SK-N-SH (cell line): ENCODE measurements around the gene GRHL3. TPM values are rescaled to one million over a fixed set of nuclear protein-coding genes. Genes with fewer than 3 reads are reported as not detected.

Experiments used
- CTCF ChIA-PET: fragments of 300-600, 350-600 bp; formaldehyde crosslinking; extraction: SDS; loops from one replicate; lab custom pipeline; 2021; lab: Yijun Ruan, JAX
- POLR2A ChIA-PET: fragments of 350-600 bp; sonication (Branson Sonifier 250); formaldehyde crosslinking; extraction: SDS; loops from one replicate; lab custom pipeline; 2020; ENCODE audit warnings: antibody characterized with exemption, inconsistent platforms; lab: Yijun Ruan, JAX
- DNase-seq: peaks from one replicate; pipeline ENCODE4 v3.0.0; 2012
- H2AFZ ChIP-seq: fragments of 200-600 bp; sonication (generic); 2 replicates; pipeline ENCODE4 v1.8.1; 2016; ENCODE audit warnings: antibody characterized with exemption, mild to moderate bottlenecking, low read depth
- H3F3A ChIP-seq: fragments of 200-600 bp; sonication (generic); replicated peaks from 2 replicates; pipeline ENCODE3; 2016; ENCODE audit warnings: antibody characterized with exemption, mild to moderate bottlenecking; ENCODE audit not compliant: insufficient read depth
- H3K27ac ChIP-seq, 2 experiments: fragments of 200-500 bp in 1 of 2; fragments of 200-600 bp in 1 of 2; sonication (Bioruptor generic) in 1 of 2; sonication (generic), shearing (Covaris generic) in 1 of 2; 2 replicates each; pipeline versions ENCODE4 v1.5.1 to v1.6.1; 2014 to 2016; ENCODE audit warnings: low read depth in 2 of 2, inconsistent platforms in 1 of 2, low read length in 1 of 2, mild to moderate bottlenecking in 1 of 2, mixed read lengths in 1 of 2
- H3K27me3 ChIP-seq: fragments of 200-600 bp; sonication (generic), shearing (Covaris generic); 2 replicates; pipeline ENCODE4 v1.6.1; 2016; ENCODE audit warnings: mixed run types; ENCODE audit not compliant: insufficient read depth
- H3K36me3 ChIP-seq, 2 experiments: fragments of 200-500 bp in 1 of 2; fragments of 200-600 bp in 1 of 2; sonication (Bioruptor generic) in 1 of 2; sonication (generic) in 1 of 2; replicated peaks in 1 of 2; 2 replicates each; pipeline versions ENCODE3 to v1.5.1; 2014 to 2016; ENCODE audit warnings: low read length in 1 of 2, mild to moderate bottlenecking in 1 of 2; ENCODE audit not compliant: insufficient read depth in 2 of 2, control insufficient read depth in 1 of 2
- H3K4me1 ChIP-seq, 2 experiments: fragments of 200-500 bp in 1 of 2; fragments of 200-600 bp in 1 of 2; sonication (Bioruptor generic) in 1 of 2; sonication (generic), shearing (Covaris generic) in 1 of 2; 2 replicates each; pipeline versions ENCODE4 v1.5.1 to v1.6.1; 2014 to 2016; ENCODE audit warnings: low read depth in 1 of 2, low read length in 1 of 2, mixed run types in 1 of 2; ENCODE audit not compliant: insufficient read depth in 2 of 2, control insufficient read depth in 1 of 2
- H3K4me2 ChIP-seq: fragments of 200-600 bp; sonication (generic), shearing (Covaris generic); 2 replicates; pipeline ENCODE4 v1.6.1; 2017; ENCODE audit warnings: mixed run types
- H3K4me3 ChIP-seq, 2 experiments: fragments of 200-500 bp in 1 of 2; fragments of 200-600 bp in 1 of 2; sonication (Bioruptor generic) in 1 of 2; sonication (generic), shearing (Covaris generic) in 1 of 2; 2 replicates each; pipeline versions ENCODE4 v1.5.1 to v1.8.1; 2014 to 2016; ENCODE audit warnings: low read depth in 2 of 2, inconsistent platforms in 1 of 2, low read length in 1 of 2, mild to moderate bottlenecking in 1 of 2, mixed read lengths in 1 of 2, moderate library complexity in 1 of 2
- H3K79me2 ChIP-seq: fragments of 200-600 bp; sonication (generic); 2 replicates; pipeline ENCODE4 v1.8.1; 2017; ENCODE audit warnings: mild to moderate bottlenecking; ENCODE audit not compliant: insufficient read depth
- H3K9ac ChIP-seq: fragments of 200-600 bp; sonication (generic); 2 replicates; pipeline ENCODE4 v1.6.1; 2017; ENCODE audit warnings: mixed run types
- H3K9me2 ChIP-seq: fragments of 200-600 bp; sonication (generic); 2 replicates; pipeline ENCODE4 v1.6.1; 2017; ENCODE audit warnings: mixed run types
- H3K9me3 ChIP-seq: fragments of 200-600 bp; sonication (generic); 2 replicates; pipeline ENCODE4 v1.6.1; 2017; ENCODE audit warnings: mixed run types, mild to moderate bottlenecking, moderate library complexity
- H4K20me1 ChIP-seq: fragments of 200-600 bp; sonication (generic); 2 replicates; pipeline ENCODE4 v1.6.1; 2017; ENCODE audit warnings: mild to moderate bottlenecking, mixed run types; ENCODE audit not compliant: insufficient read depth
- CHD2 ChIP-seq: fragments of 150-350 bp; IDR thresholded peaks from 2 replicates; pipeline ENCODE4 v1.6.1; 2018; ENCODE audit warnings: low read length; ENCODE audit not compliant: partially characterized antibody
- CTCF ChIP-seq: fragments of 200-600 bp; sonication (generic); IDR thresholded peaks from 2 replicates; pipeline ENCODE4 v1.6.1; 2017; ENCODE audit warnings: antibody characterized with exemption, mild to moderate bottlenecking, moderate library complexity
- EZH2phosphoT487 ChIP-seq: fragments of 200-600 bp; sonication (generic); IDR thresholded peaks from 2 replicates; pipeline ENCODE4 v1.6.1; 2017; ENCODE audit warnings: low read depth, mixed run types, mild to moderate bottlenecking, antibody characterized with exemption, moderate library complexity, borderline replicate concordance
- FOSL2 ChIP-seq: IDR thresholded peaks from 2 replicates; pipeline ENCODE4 v1.4.0; 2012; ENCODE audit warnings: low read depth, mild to moderate bottlenecking, moderate library complexity, borderline replicate concordance
- FOXM1 ChIP-seq: IDR thresholded peaks from 2 replicates; pipeline ENCODE4 v1.4.0; 2012; ENCODE audit warnings: low read depth, mild to moderate bottlenecking
- GABPA ChIP-seq: IDR thresholded peaks from 2 replicates; pipeline ENCODE4 v1.4.0; 2012; ENCODE audit warnings: low read depth, mild to moderate bottlenecking
- GATA2 ChIP-seq: sonication (generic); formaldehyde crosslinking; IDR thresholded peaks from 2 replicates; pipeline ENCODE4 v1.5.0; 2020; ENCODE audit warnings: mild to moderate bottlenecking, missing genetic modification reagents
- IRF3 ChIP-seq: fragments of 150-350 bp; IDR thresholded peaks from 2 replicates; pipeline ENCODE4 v1.6.1; 2016; ENCODE audit warnings: mild to moderate bottlenecking, low read depth, low read length
- JUND ChIP-seq: IDR thresholded peaks from 2 replicates; pipeline ENCODE4 v1.4.0; 2012
- MAX ChIP-seq: IDR thresholded peaks from 2 replicates; pipeline ENCODE4 v1.4.0; 2012; ENCODE audit warnings: low read depth
- MEF2A ChIP-seq: IDR thresholded peaks from 2 replicates; pipeline ENCODE4 v1.4.0; 2012; ENCODE audit warnings: low read depth, borderline replicate concordance
- RAD21 ChIP-seq: IDR thresholded peaks from 2 replicates; pipeline ENCODE4 v1.6.1; 2012; ENCODE audit warnings: mild to moderate bottlenecking, low read length
- RXRA ChIP-seq: IDR thresholded peaks from 2 replicates; pipeline ENCODE4 v1.4.0; 2012; ENCODE audit warnings: low read depth, mild to moderate bottlenecking, borderline replicate concordance
- SIN3A ChIP-seq: IDR thresholded peaks from 2 replicates; pipeline ENCODE4 v1.6.1; 2012; ENCODE audit warnings: low read depth, mild to moderate bottlenecking, low read length, moderate library complexity, borderline replicate concordance
- SMC3 ChIP-seq: IDR thresholded peaks from 2 replicates; pipeline ENCODE4 v1.6.1; 2012; ENCODE audit warnings: low read depth, low read length, improper control_type of control experiment
- TAF1 ChIP-seq: IDR thresholded peaks from 2 replicates; pipeline ENCODE4 v1.6.1; 2012; ENCODE audit warnings: low read depth, mild to moderate bottlenecking, low read length, moderate library complexity, borderline replicate concordance
- TEAD4 ChIP-seq: IDR thresholded peaks from 2 replicates; pipeline ENCODE4 v1.4.0; 2012; ENCODE audit warnings: mild to moderate bottlenecking, borderline replicate concordance; ENCODE audit not compliant: insufficient read depth
- YY1 ChIP-seq: IDR thresholded peaks from 2 replicates; pipeline ENCODE4 v1.4.0; 2012; ENCODE audit warnings: low read depth, mild to moderate bottlenecking
- WGBS: methylation state at CpG from one replicate; pipeline ENCODE4 v1.1.6; 2017; ENCODE audit warnings: low lambda C conversion rate; 5-methylcytosine and 5-hydroxymethylcytosine counted together
- polyA plus RNA-seq, 3 experiments: library from polyadenylated mRNA; depleted of rRNA; stranded (reverse); fragments of >200 nt; gene quantifications; 2 replicates each; pipeline ENCODE4 v1.2.3, GENCODE V29; 2012

The GRHL3 gene
- polyA plus RNA-seq, 1 of the 3 experiments (the other 2 are of a cell fraction): 0.05 TPM

- H3K9me3 ChIP-seq: no peaks in the 10 kb centered on the region
- no peaks in the 10 kb centered on the region; the same call in 1 of the 2 replicates for H3K79me2 ChIP-seq
- H3K4me3 ChIP-seq: no peak overlapping the region; a peak in 1 of 4 replicates
- 17% methylated on average over 12 of the region's 12 CpGs for WGBS
- ChIA-PET CTCF (interaction anchor here (0.6 to 6.7 kb wide), 102 partner anchors 8 to 1232 kb away, joined by 3 to 451 read pairs (median 5); partner anchors contain the start of genes IFNLR1, NIPAL3 and STPG1), POLR2A (interaction anchor here (0.7 kb wide), 1 partner anchor 204 kb away, joined by 3 read pairs; the partner anchor contains the start of gene IFNLR1)
- no peaks in the 10 kb centered on the region for H4K20me1 ChIP-seq
- H2AFZ ChIP-seq: peak overlapping the region; percentile 58
- no peak overlapping the region for H3K4me2 ChIP-seq
- H3K9me2 ChIP-seq: no peaks in the 10 kb centered on the region
- TF ChIP-seq GABPA: no peak
- TF ChIP-seq JUND: no peak
- TF ChIP-seq MEF2A: no peak
- no peak for TF ChIP-seq YY1
- peak; percentile 97 for TF ChIP-seq SMC3
- TF ChIP-seq FOXM1: no peak
- TF ChIP-seq EZH2phosphoT487: no peak
- no peak for TF ChIP-seq IRF3
- peak; percentile 98 for TF ChIP-seq RAD21
- TF ChIP-seq GATA2 (CRISPR knock-in tag): no peak
- peak; percentile 35 for TF ChIP-seq CHD2
- TF ChIP-seq SIN3A: no peak
- no peak for TF ChIP-seq FOSL2
- peak; percentile 98 for TF ChIP-seq CTCF
- TF ChIP-seq MAX: peak; percentile 35; the same call in 1 of the 2 replicates
- TF ChIP-seq RXRA: no peak
- TF ChIP-seq TAF1: 0 out of 2 replicates have a peak, but pooled peaks have one; percentile 12
- no peak for TF ChIP-seq TEAD4
- no peaks in the 10 kb centered on the region for H3K27me3 ChIP-seq
- peak overlapping the region in 1 of 2 experiments; percentile 37; a peak in 1 of 4 replicates for H3K27ac ChIP-seq
- peaks cover 4 to 15% of the 10 kb centered on the region in 2 experiments; a peak in 3 of 4 replicates for H3K4me1 ChIP-seq
- peaks cover 15% of the 10 kb centered on the region for H3F3A ChIP-seq
- H3K9ac ChIP-seq: peak overlapping the region; percentile 11; the same call in 1 of the 2 replicates
- DNase-seq: peak; percentile 78
- H3K36me3 ChIP-seq: peaks cover 2 to 4% of the 10 kb centered on the region in 2 experiments
Measured at GRCh38 chr1:24390924-24391782, 72.0 kb downstream of the GRHL3 start.
